SU-DHL-6 (cell line): ENCODE data around the gene CRY2.

ENCODE experiments used
- EZH2phosphoT487 ChIP-seq: fragments of 200-600 bp; sonication (generic), shearing (Covaris generic); conservative IDR thresholded peaks from 2 replicates; pipeline ENCODE4 v1.6.1; 2018; ENCODE audit warnings: mild to moderate bottlenecking, antibody characterized with exemption, low read length, moderate library complexity, mixed read lengths
- TF ChIP-seq, protein P1 (sequence below): fragments of 200-600 bp; sonication (generic); IDR thresholded peaks from one replicate; pipeline ENCODE4 v1.5.1; 2017; ENCODE audit warnings: antibody characterized with exemption, mild to moderate bottlenecking, low read length, moderate library complexity; ENCODE audit not compliant: insufficient read depth, poor library complexity, severe bottlenecking

DNA sequence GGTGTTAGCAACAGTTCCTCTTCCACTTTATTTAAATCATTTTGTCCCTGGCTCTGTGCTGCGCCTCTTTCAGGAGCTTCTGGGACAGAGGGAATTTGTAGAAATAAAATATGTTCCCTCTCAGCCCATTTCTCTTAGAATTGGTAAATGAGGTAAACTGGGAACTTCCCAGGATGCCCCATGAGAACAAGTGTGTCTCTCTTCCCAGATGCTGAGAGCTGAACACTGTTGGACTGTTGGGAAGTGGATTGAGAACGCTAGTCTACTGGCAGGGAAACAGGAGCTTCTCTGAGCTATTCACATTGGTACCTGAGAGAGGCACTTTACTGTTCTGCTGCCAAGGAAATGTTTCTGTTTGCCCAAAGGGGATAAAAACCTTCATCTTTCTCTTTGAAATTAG lies 4.0 kb downstream of the CRY2 start:
- TF ChIP-seq, protein P1, sequence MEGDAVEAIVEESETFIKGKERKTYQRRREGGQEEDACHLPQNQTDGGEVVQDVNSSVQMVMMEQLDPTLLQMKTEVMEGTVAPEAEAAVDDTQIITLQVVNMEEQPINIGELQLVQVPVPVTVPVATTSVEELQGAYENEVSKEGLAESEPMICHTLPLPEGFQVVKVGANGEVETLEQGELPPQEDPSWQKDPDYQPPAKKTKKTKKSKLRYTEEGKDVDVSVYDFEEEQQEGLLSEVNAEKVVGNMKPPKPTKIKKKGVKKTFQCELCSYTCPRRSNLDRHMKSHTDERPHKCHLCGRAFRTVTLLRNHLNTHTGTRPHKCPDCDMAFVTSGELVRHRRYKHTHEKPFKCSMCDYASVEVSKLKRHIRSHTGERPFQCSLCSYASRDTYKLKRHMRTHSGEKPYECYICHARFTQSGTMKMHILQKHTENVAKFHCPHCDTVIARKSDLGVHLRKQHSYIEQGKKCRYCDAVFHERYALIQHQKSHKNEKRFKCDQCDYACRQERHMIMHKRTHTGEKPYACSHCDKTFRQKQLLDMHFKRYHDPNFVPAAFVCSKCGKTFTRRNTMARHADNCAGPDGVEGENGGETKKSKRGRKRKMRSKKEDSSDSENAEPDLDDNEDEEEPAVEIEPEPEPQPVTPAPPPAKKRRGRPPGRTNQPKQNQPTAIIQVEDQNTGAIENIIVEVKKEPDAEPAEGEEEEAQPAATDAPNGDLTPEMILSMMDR, result no peak
- TF ChIP-seq EZH2phosphoT487, result no peak
